ENCODE results near the gene CDK5RAP2.
"Not testable (repeated sequence)": the region's sequence is repeated elsewhere in the genome, so short reads cannot be mapped to it uniquely, and the experiment has no call there.

CDK5RAP2 gene

GRCh38 chr9:120541921-120542320 is 38.0 kb downstream of the CDK5RAP2 start:
- DNase-seq = no peak

GRCh38 chr9:120539951-120540350 is 40.0 kb downstream of the CDK5RAP2 start:
- no peak for DNase-seq

- no peak for DNase-seq
These were observed 41.6 kb downstream of the CDK5RAP2 start for GRCh38 chr9:120538339-120538738.

GRCh38 chr9:120536949-120537640 is 42.9 kb downstream of the CDK5RAP2 start:
- no peak for DNase-seq

GRCh38 chr9:120536094-120536493 is 43.9 kb downstream of the CDK5RAP2 start:
- no peak for DNase-seq

- DNase-seq = no peak
These were observed 45.7 kb downstream of the CDK5RAP2 start for GRCh38 chr9:120534266-120534665.

- no peak for DNase-seq
These were observed 47.1 kb downstream of the CDK5RAP2 start for GRCh38 chr9:120532891-120533290.

- DNase-seq = no peak
These were observed 47.5 kb downstream of the CDK5RAP2 start for GRCh38 chr9:120532475-120532874.

GRCh38 chr9:120531683-120532300 is 48.2 kb downstream of the CDK5RAP2 start:
- no peak for DNase-seq

- DNase-seq = not testable (repeated sequence)
These were observed 49.6 kb downstream of the CDK5RAP2 start for GRCh38 chr9:120530220-120530832.

- DNase-seq = no peak
These were observed 51.1 kb downstream of the CDK5RAP2 start for GRCh38 chr9:120528829-120529228.

- DNase-seq = no peak
These were observed 51.6 kb downstream of the CDK5RAP2 start for GRCh38 chr9:120528327-120528726.

GRCh38 chr9:120526534-120526933 is 53.4 kb downstream of the CDK5RAP2 start:
- DNase-seq = no peak

GRCh38 chr9:120524863-120525262 is 55.1 kb downstream of the CDK5RAP2 start:
- DNase-seq = no peak

- no peak for DNase-seq
These were observed 55.9 kb downstream of the CDK5RAP2 start for GRCh38 chr9:120524038-120524437.

GRCh38 chr9:120522558-120522957 is 57.4 kb downstream of the CDK5RAP2 start:
- DNase-seq = no peak

- no peak for DNase-seq
These were observed 57.9 kb downstream of the CDK5RAP2 start for GRCh38 chr9:120522032-120522431.

- no peak for DNase-seq
These were observed 58.9 kb downstream of the CDK5RAP2 start for GRCh38 chr9:120521101-120521500.

GRCh38 chr9:120515996-120516395 is 64.0 kb downstream of the CDK5RAP2 start:
- DNase-seq = not testable (repeated sequence)

GRCh38 chr9:120515481-120515880 is 64.5 kb downstream of the CDK5RAP2 start:
- not testable (repeated sequence) for DNase-seq

- no peak for DNase-seq
These were observed 65.6 kb downstream of the CDK5RAP2 start for GRCh38 chr9:120514405-120514804.

- DNase-seq = no peak
These were observed 66.1 kb downstream of the CDK5RAP2 start for GRCh38 chr9:120513825-120514396.

GRCh38 chr9:120510816-120511215 is 69.2 kb downstream of the CDK5RAP2 start:
- DNase-seq = no peak

- no peak for DNase-seq
These were observed 71.9 kb downstream of the CDK5RAP2 start for GRCh38 chr9:120507936-120508510.

Data from GDM1 (cell line).